ENCODE measurements around the gene RHOH.

GRCh38 chr4:40214038-40214437 is 17.2 kb downstream of the RHOH start:
- no peak for TF ChIP-seq CREB1 (IDR thresholded peaks at IDR 0.05; ENCODE audit: low read depth)
- no peak for TF ChIP-seq MAX (IDR thresholded peaks at IDR 0.05)
- TF ChIP-seq EP300 (IDR thresholded peaks at IDR 0.05; ENCODE audit: borderline replicate concordance): no peak
- no peak for TF ChIP-seq YY1 (IDR thresholded peaks at IDR 0.05; ENCODE audit: low read depth)
- no peak for TF ChIP-seq REST (IDR thresholded peaks at IDR 0.05; ENCODE audit: low read depth)
- TF ChIP-seq EGR1 (IDR thresholded peaks at IDR 0.05): no peak
- TF ChIP-seq FOXM1 (IDR thresholded peaks at IDR 0.05; ENCODE audit: borderline replicate concordance, low read depth): no peak
- no peak for TF ChIP-seq TAF1 (IDR thresholded peaks at IDR 0.05; ENCODE audit: low read depth)
